SK-N-SH (cell line): ENCODE data around the gene TRIM16. TPM values are rescaled to one million over a fixed set of nuclear protein-coding genes. Genes with fewer than 3 reads are reported as not detected.
A peak's percentile ranks its signal among the peaks of the same experiment; 100 is the strongest.
"Not testable (repeated sequence)": the region's sequence is repeated elsewhere in the genome, so short reads cannot be mapped to it uniquely, and the experiment has no call there.

Experiments
- CTCF ChIA-PET: fragments of 300-600, 350-600 bp; formaldehyde crosslinking; extraction: SDS; loops from one replicate; lab custom pipeline; 2021; lab: Yijun Ruan, JAX
- POLR2A ChIA-PET: fragments of 350-600 bp; sonication (Branson Sonifier 250); formaldehyde crosslinking; extraction: SDS; loops from one replicate; lab custom pipeline; 2020; ENCODE audit warnings: antibody characterized with exemption, inconsistent platforms; lab: Yijun Ruan, JAX
- DNase-seq: peaks from one replicate; pipeline ENCODE4 v3.0.0; 2012
- H2AFZ ChIP-seq: fragments of 200-600 bp; sonication (generic); 2 replicates; pipeline ENCODE4 v1.8.1; 2016; ENCODE audit warnings: antibody characterized with exemption, mild to moderate bottlenecking, low read depth
- H3F3A ChIP-seq: fragments of 200-600 bp; sonication (generic); replicated peaks from 2 replicates; pipeline ENCODE3; 2016; ENCODE audit warnings: antibody characterized with exemption, mild to moderate bottlenecking; ENCODE audit not compliant: insufficient read depth
- H3K27ac ChIP-seq, 2 experiments: fragments of 200-500 bp in 1 of 2; fragments of 200-600 bp in 1 of 2; sonication (Bioruptor generic) in 1 of 2; sonication (generic), shearing (Covaris generic) in 1 of 2; 2 replicates each; pipeline versions ENCODE4 v1.5.1 to v1.6.1; 2014 to 2016; ENCODE audit warnings: low read depth in 2 of 2, inconsistent platforms in 1 of 2, low read length in 1 of 2, mild to moderate bottlenecking in 1 of 2, mixed read lengths in 1 of 2
- H3K27me3 ChIP-seq: fragments of 200-600 bp; sonication (generic), shearing (Covaris generic); 2 replicates; pipeline ENCODE4 v1.6.1; 2016; ENCODE audit warnings: mixed run types; ENCODE audit not compliant: insufficient read depth
- H3K36me3 ChIP-seq, 2 experiments: fragments of 200-500 bp in 1 of 2; fragments of 200-600 bp in 1 of 2; sonication (Bioruptor generic) in 1 of 2; sonication (generic) in 1 of 2; replicated peaks in 1 of 2; 2 replicates each; pipeline versions ENCODE3 to v1.5.1; 2014 to 2016; ENCODE audit warnings: low read length in 1 of 2, mild to moderate bottlenecking in 1 of 2; ENCODE audit not compliant: insufficient read depth in 2 of 2, control insufficient read depth in 1 of 2
- H3K4me1 ChIP-seq, 2 experiments: fragments of 200-500 bp in 1 of 2; fragments of 200-600 bp in 1 of 2; sonication (Bioruptor generic) in 1 of 2; sonication (generic), shearing (Covaris generic) in 1 of 2; 2 replicates each; pipeline versions ENCODE4 v1.5.1 to v1.6.1; 2014 to 2016; ENCODE audit warnings: low read depth in 1 of 2, low read length in 1 of 2, mixed run types in 1 of 2; ENCODE audit not compliant: insufficient read depth in 2 of 2, control insufficient read depth in 1 of 2
- H3K4me2 ChIP-seq: fragments of 200-600 bp; sonication (generic), shearing (Covaris generic); 2 replicates; pipeline ENCODE4 v1.6.1; 2017; ENCODE audit warnings: mixed run types
- H3K4me3 ChIP-seq, 2 experiments: fragments of 200-500 bp in 1 of 2; fragments of 200-600 bp in 1 of 2; sonication (Bioruptor generic) in 1 of 2; sonication (generic), shearing (Covaris generic) in 1 of 2; 2 replicates each; pipeline versions ENCODE4 v1.5.1 to v1.8.1; 2014 to 2016; ENCODE audit warnings: low read depth in 2 of 2, inconsistent platforms in 1 of 2, low read length in 1 of 2, mild to moderate bottlenecking in 1 of 2, mixed read lengths in 1 of 2, moderate library complexity in 1 of 2
- H3K79me2 ChIP-seq: fragments of 200-600 bp; sonication (generic); 2 replicates; pipeline ENCODE4 v1.8.1; 2017; ENCODE audit warnings: mild to moderate bottlenecking; ENCODE audit not compliant: insufficient read depth
- H3K9ac ChIP-seq: fragments of 200-600 bp; sonication (generic); 2 replicates; pipeline ENCODE4 v1.6.1; 2017; ENCODE audit warnings: mixed run types
- H3K9me2 ChIP-seq: fragments of 200-600 bp; sonication (generic); 2 replicates; pipeline ENCODE4 v1.6.1; 2017; ENCODE audit warnings: mixed run types
- H3K9me3 ChIP-seq: fragments of 200-600 bp; sonication (generic); 2 replicates; pipeline ENCODE4 v1.6.1; 2017; ENCODE audit warnings: mixed run types, mild to moderate bottlenecking, moderate library complexity
- H4K20me1 ChIP-seq: fragments of 200-600 bp; sonication (generic); 2 replicates; pipeline ENCODE4 v1.6.1; 2017; ENCODE audit warnings: mild to moderate bottlenecking, mixed run types; ENCODE audit not compliant: insufficient read depth
- ELF1 ChIP-seq: IDR thresholded peaks from 2 replicates; pipeline ENCODE4 v1.4.0; 2012
- GABPA ChIP-seq: IDR thresholded peaks from 2 replicates; pipeline ENCODE4 v1.4.0; 2012; ENCODE audit warnings: low read depth, mild to moderate bottlenecking
- MXI1 ChIP-seq: IDR thresholded peaks from 2 replicates; pipeline ENCODE4 v1.6.1; 2012; ENCODE audit warnings: mild to moderate bottlenecking, low read depth, low read length, improper control_type of control experiment
- POLR2AphosphoS5 ChIP-seq: IDR thresholded peaks from 2 replicates; pipeline ENCODE4 v1.6.1; 2012; ENCODE audit warnings: low read depth, low read length
- TAF1 ChIP-seq: IDR thresholded peaks from 2 replicates; pipeline ENCODE4 v1.6.1; 2012; ENCODE audit warnings: low read depth, mild to moderate bottlenecking, low read length, moderate library complexity, borderline replicate concordance
- WGBS: methylation state at CpG from one replicate; pipeline ENCODE4 v1.1.6; 2017; ENCODE audit warnings: low lambda C conversion rate; 5-methylcytosine and 5-hydroxymethylcytosine counted together
- polyA plus RNA-seq, 3 experiments: library from polyadenylated mRNA; depleted of rRNA; stranded (reverse); fragments of >200 nt; gene quantifications; 2 replicates each; pipeline ENCODE4 v1.2.3, GENCODE V29; 2012
- TF ChIP-seq, protein P1 (sequence below): IDR thresholded peaks from 2 replicates; pipeline ENCODE4 v1.4.0; 2012; ENCODE audit warnings: low read depth, borderline replicate concordance
- TF ChIP-seq, protein P2 (sequence below): IDR thresholded peaks from 2 replicates; pipeline ENCODE4 v1.4.0; 2012; ENCODE audit warnings: low read depth
- TF ChIP-seq, protein P3 (sequence below): fragments of 200-600 bp; sonication (generic); IDR thresholded peaks from 2 replicates; pipeline ENCODE4 v1.6.1; 2017; ENCODE audit warnings: antibody characterized with exemption, mild to moderate bottlenecking, moderate library complexity

TRIM16 gene
- 24.8 and 30.7 TPM in 2 replicates for polyA plus RNA-seq (2012; rRNA removed)
- polyA plus RNA-seq (2012; cell fraction: cytosol; rRNA removed), result 25.8 and 31.1 TPM in 2 replicates
- 40.4 and 47.3 TPM in 2 replicates for polyA plus RNA-seq (2012; cell fraction: nucleus; rRNA removed)

DNA sequence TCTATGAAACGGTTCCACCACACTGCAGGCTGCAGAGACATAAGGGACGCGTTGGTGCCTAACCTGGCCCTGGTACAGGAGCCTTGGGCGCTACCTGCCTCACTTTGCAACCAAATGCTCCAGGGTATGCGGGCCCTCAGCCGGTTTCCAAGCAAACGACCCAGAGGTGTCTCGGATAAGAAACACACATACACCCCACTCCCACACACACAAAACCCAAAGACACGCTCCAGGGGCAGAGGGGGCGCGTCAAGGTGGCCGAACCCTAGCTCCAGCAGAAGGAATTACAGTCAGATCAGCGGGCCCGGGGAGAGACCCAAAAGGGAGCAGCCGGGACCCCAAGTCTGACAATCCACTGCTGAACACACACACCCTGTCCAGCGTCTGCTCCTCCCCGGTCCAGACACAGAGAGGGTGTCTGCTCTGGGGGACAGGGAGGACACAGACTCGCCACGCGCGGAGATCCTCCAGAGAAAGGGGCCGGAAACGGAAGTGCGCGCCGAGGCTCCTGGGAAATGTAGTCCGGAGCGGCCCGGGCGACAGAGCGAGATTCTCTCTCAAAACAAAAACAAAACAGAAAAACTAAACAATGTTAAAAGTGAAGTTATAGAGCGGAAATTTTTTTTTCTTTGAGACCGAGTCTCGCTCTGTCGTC, at the start of gene TRIM16:
TSS of gene TRIM16 (minus strand) at position 488 of the 655 bp plus-strand sequence. CDS start 32,702 bp downstream, outside the sequence.
- H3K4me1 ChIP-seq, H3K9me2 ChIP-seq, H3K79me2 ChIP-seq, H3K36me3 ChIP-seq, H3K9me3 ChIP-seq, POLR2A ChIA-PET, H3F3A ChIP-seq, CTCF ChIA-PET, H4K20me1 ChIP-seq, H3K27me3 ChIP-seq: not testable (repeated sequence)
- TF ChIP-seq, protein P1, sequence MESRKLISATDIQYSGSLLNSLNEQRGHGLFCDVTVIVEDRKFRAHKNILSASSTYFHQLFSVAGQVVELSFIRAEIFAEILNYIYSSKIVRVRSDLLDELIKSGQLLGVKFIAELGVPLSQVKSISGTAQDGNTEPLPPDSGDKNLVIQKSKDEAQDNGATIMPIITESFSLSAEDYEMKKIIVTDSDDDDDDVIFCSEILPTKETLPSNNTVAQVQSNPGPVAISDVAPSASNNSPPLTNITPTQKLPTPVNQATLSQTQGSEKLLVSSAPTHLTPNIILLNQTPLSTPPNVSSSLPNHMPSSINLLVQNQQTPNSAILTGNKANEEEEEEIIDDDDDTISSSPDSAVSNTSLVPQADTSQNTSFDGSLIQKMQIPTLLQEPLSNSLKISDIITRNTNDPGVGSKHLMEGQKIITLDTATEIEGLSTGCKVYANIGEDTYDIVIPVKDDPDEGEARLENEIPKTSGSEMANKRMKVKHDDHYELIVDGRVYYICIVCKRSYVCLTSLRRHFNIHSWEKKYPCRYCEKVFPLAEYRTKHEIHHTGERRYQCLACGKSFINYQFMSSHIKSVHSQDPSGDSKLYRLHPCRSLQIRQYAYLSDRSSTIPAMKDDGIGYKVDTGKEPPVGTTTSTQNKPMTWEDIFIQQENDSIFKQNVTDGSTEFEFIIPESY, result 0 out of 2 replicates have a peak, but pooled peaks have one; percentile 46
- TF ChIP-seq POLR2AphosphoS5, result peak; percentile 67
- TF ChIP-seq ELF1, result peak; percentile 65
- TF ChIP-seq, protein P2, sequence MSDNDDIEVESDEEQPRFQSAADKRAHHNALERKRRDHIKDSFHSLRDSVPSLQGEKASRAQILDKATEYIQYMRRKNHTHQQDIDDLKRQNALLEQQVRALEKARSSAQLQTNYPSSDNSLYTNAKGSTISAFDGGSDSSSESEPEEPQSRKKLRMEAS, result peak; percentile 92
- TF ChIP-seq GABPA, result peak; percentile 91
- TF ChIP-seq MXI1, result peak; percentile 29; the same call in 1 of the 2 replicates
- TF ChIP-seq, protein P3, sequence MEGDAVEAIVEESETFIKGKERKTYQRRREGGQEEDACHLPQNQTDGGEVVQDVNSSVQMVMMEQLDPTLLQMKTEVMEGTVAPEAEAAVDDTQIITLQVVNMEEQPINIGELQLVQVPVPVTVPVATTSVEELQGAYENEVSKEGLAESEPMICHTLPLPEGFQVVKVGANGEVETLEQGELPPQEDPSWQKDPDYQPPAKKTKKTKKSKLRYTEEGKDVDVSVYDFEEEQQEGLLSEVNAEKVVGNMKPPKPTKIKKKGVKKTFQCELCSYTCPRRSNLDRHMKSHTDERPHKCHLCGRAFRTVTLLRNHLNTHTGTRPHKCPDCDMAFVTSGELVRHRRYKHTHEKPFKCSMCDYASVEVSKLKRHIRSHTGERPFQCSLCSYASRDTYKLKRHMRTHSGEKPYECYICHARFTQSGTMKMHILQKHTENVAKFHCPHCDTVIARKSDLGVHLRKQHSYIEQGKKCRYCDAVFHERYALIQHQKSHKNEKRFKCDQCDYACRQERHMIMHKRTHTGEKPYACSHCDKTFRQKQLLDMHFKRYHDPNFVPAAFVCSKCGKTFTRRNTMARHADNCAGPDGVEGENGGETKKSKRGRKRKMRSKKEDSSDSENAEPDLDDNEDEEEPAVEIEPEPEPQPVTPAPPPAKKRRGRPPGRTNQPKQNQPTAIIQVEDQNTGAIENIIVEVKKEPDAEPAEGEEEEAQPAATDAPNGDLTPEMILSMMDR, result peak; percentile 44
- TF ChIP-seq TAF1, result peak; percentile 67
- peak within 1 kb of the TSS; percentile 100 for H2AFZ ChIP-seq
- peak; percentile 74 for DNase-seq
- H3K9ac ChIP-seq, result peak within 1 kb of the TSS; percentile 77
- H3K27ac ChIP-seq, result peak within 1 kb of the TSS in 1 of 2 experiments; percentile 57; a peak in 1 of 4 replicates
- H3K4me2 ChIP-seq, result peak within 1 kb of the TSS; percentile 98
- WGBS, result 1% methylated on average over 26 of the region's 35 CpGs
- H3K4me3 ChIP-seq, result peak within 1 kb of the TSS; percentile 56 to 86

DNA sequence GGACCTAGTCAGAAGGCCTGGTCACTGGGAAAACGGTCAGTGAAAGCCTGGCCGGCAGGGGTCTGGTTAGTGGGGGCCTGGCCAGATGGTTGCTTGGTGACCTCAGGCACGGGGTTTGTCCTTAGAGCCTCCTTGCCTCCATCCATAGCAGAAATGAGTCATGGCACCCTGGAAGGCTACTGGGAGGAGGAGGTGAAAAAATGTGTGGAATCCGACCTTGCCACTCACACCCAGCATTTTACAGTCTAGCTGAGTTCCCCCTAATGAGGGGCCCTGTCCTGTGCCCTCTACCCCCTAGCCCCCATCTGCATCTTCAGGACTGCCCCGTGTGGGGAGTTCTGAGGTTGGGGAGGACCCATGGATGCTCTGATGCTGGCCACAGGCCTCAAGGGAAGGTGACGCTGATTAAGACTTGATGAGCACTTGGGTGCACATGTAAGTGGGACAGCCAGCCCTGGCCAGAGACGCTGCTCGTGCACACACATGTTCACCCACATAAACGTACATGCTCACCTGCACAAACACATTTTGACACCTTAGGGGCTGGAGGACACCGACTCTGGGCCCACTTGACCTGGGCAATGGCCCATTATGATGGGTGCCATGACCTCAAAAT, 49.2 kb upstream of the TRIM16 start:
- CTCF ChIA-PET, H2AFZ ChIP-seq, H3K27ac ChIP-seq, H3K9me2 ChIP-seq, H3K9me3 ChIP-seq, POLR2A ChIA-PET, DNase-seq, H4K20me1 ChIP-seq, H3K4me1 ChIP-seq, H3K9ac ChIP-seq, H3K36me3 ChIP-seq, H3K4me2 ChIP-seq, H3F3A ChIP-seq, H3K79me2 ChIP-seq, H3K4me3 ChIP-seq, H3K27me3 ChIP-seq: not testable (repeated sequence)
- 60% methylated on average over 5 of the region's 10 CpGs for WGBS

DNA sequence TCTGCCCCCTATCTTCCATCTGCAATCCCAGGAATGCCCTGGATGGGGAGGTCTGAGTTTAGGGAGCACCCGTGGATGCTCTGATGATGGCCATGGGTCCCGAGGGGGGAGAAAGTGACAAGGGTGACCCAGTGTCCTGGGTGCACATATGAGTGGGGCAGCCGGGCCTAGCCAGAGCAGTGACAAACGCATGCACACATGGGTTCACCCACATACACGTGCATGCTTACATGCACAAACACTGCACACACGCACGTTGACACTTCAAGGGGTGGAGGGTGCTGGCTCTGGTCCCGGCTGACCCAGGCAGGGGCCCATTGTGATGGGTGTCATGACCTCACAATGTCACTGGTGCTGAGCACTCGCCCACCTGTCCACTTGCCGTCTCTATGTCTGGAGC, 47.8 kb upstream of the TRIM16 start, which contains the start of gene TBC1D26:
TSS of gene TBC1D26 (plus strand) at position 384 of the 400 bp plus-strand sequence. CDS start 3,066 bp downstream, outside the sequence.
- H3K27me3 ChIP-seq, H4K20me1 ChIP-seq, POLR2A ChIA-PET, H3K79me2 ChIP-seq, H3K9me2 ChIP-seq, H3F3A ChIP-seq, H2AFZ ChIP-seq, CTCF ChIA-PET, DNase-seq, H3K9ac ChIP-seq, H3K4me2 ChIP-seq, H3K4me3 ChIP-seq, H3K36me3 ChIP-seq, H3K4me1 ChIP-seq, H3K9me3 ChIP-seq, H3K27ac ChIP-seq: not testable (repeated sequence)
- 72% methylated on average over 2 of the region's 10 CpGs for WGBS

DNA sequence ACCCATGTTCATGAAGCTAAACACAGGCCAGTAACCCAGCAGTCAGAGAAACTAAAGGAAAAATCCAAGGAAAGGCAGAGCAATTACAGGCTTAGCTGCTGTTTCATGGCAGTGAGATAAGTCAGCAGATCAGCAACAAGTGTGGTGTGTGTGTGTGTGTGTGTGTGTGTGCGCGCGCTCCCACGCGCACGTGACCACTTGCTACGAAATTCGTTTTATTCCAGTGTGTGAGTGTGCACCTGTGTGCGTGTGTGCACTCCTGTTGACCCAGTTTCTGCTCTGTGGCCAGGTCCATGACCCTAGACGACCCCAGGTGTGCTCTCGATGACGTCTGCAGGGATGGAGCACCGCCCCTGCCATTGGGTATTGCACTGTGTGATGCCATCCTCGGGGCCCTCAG, 46.4 kb upstream of the TRIM16 start:
- H3K9ac ChIP-seq, H3K36me3 ChIP-seq, H3K27me3 ChIP-seq, H3K9me2 ChIP-seq, H3K79me2 ChIP-seq, H4K20me1 ChIP-seq, H2AFZ ChIP-seq, CTCF ChIA-PET, H3K4me1 ChIP-seq, H3K4me2 ChIP-seq, DNase-seq, POLR2A ChIA-PET, H3K9me3 ChIP-seq, H3F3A ChIP-seq, H3K27ac ChIP-seq, H3K4me3 ChIP-seq: not testable (repeated sequence)
- 96% methylated on average over 4 of the region's 14 CpGs for WGBS
